Hippocampal formation (tissue), 2 donors: ENCODE data around the gene CLCN5.

Experiments
- DNase-seq, 2 donors: peaks; one replicate each; lab custom pipeline; 2025; lab: John Stamatoyannopoulos, UW

CLCN5 gene

GRCh38 chrX:49934148-49934547 is 11.8 kb downstream of the CLCN5 start:
- no peak for DNase-seq

DNA sequence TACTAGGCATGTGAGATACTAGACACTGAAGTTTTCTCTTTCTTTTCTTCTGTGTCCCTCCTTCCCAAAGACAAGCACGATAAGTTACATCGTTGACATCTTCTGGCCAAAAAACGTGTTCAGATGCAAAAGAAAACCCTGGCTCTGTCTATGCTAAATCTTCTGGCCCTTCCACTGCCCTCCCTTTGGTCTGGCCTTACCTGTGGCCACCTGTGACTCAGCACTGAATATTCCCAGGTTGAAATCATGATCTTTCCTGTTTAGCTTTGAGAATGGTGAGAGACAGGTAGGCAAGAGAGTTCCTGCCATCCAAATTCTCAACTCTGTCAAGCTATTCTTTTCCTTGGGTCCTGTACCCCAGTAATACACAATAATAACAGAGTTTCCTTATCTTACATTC is 12.3 kb downstream of the CLCN5 start:
- DNase-seq: no peak

DNA sequence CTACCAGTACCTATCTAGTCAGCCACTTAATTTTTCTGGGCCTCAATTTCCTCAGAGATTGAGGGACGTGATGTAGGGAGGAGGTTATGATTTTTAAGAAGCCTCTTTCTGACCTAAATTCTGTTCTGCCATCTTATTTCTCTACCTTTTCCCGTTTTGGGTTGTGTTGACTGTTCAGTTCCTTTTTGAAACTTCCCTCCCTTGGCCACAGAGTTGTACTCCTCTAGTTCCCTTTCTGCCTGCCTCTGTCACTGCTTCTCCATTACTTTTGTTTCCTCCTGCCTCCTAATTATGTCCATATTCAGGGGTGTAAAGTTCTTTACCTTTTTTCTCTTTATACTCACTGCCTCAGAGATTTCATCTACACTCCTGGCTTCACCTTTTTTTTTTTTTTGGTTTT is 25.4 kb downstream of the CLCN5 start:
- no peak for DNase-seq

DNA sequence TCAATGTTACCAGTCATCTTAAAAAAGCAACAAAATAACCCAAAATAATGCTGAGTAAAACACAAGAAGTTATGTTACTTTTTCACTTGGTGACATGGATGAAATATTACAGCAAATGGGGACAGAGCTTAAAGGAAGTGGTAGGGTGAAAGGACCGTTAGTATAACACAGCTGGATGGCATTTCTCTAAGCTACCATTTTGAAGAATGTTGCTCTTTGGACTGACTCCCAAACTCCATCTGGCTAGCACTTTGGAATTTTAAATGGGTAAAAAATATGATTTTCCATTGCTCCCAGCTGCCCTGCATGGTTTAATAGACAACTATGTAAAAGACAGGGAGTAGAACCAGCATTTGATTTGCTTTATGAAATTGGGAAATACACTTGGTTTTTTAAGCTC is 27.6 kb downstream of the CLCN5 start:
- no peak for DNase-seq

DNA sequence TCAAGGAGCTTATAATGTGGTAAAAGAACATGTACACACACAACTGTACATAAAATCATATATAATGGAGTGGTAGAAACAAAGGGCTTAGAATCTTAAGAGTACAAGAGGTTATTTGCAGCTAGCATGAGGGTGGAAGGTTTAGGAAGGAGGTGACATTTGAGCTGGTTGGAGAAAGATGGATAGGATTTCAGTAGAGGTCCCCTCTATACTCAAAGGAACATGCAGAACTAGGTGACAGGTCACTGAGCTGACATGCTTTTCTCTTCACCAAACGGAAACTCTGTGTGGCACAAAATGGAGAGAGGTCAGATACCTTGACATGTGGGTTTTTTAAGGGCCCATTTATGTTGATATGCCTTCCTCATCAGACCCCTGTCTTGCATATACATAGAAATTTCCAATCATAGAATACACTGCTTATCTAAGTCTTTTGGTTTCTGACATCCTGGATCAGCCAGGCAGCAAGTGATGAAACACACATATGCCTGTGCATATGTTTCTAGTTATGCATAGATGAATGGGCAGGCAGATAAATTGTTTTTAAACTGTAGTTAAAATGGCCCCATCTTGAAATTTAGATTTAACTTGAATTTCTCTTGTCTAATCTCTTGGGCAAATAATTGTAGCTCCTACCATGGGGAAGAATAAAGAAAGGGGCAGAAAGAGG is 29.3 kb downstream of the CLCN5 start:
- no peak for DNase-seq

DNA sequence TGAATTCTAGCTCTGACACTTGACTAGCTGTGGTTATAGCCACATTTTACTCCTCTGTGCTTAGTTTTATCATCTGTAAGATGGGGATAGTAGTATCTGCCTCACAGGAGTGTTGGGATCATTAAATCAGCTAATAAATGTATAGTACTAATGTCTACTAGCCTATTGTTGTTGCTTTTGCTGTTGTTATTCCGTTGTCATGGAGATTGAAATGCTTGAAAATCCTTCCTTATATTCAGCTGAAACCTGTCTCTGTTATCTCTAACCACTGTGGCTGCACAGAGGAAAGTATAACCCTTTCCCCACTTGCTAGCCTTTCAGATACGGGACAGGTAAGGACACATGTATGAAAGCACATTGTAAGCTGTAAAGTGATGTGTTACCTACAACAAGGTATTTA is 33.9 kb downstream of the CLCN5 start:
- no peak for DNase-seq

DNA sequence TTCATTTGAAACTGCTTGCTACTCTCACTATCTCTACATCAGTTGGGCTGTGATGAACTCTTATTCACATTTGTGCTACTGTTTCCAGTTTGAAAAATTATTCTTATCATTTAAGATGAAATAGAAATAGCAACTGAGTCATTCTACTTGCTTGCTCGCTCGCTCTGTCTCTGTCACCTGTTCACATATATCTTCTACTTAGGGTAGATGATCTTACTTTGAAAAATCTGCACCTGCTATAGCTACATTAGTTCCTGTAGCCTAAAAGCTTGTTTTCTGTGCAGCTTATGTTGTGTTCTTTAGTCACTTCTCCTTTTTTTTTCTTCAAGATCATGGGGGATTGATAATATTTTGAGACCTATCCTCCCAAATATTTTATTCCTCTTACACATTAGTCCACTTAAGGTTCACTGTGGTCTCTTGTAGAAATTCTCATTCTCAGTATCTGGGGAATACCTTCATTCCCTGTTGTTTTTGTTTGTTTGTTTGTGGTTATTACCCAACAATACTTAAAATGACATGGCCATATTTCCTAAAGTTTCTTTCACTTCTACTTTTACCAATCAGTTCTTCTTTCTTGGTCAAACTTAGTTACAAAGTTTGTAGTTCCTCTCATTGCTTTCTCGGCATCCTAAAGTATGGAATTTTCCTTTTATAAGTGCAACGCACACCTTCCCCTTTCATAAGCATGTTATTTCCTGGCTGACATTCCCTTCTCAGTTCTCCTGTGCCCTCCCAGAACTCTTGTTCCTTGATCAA is 36.5 kb downstream of the CLCN5 start:
- no peak for DNase-seq

DNA sequence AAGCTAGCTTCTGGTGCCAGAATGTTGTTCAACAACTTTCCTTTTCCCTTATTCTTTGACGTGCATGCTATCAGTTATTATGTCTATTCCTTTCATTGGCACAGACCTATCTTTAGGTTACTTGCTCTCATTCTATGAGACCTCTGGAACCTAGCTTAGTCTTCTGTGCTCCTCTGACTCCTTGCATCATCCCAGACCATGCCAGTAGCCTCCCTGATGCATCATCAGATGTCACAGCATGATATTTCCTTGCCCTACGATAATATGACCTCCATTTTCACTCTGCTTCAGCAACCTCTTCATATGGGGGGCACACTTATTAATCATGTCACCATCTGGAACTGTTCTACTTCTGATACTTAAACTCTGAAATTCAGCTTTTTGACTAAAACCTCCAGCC is 37.2 kb downstream of the CLCN5 start:
- DNase-seq: no peak

GRCh38 chrX:49960061-49960460 is 37.7 kb downstream of the CLCN5 start:
- no peak for DNase-seq

DNA sequence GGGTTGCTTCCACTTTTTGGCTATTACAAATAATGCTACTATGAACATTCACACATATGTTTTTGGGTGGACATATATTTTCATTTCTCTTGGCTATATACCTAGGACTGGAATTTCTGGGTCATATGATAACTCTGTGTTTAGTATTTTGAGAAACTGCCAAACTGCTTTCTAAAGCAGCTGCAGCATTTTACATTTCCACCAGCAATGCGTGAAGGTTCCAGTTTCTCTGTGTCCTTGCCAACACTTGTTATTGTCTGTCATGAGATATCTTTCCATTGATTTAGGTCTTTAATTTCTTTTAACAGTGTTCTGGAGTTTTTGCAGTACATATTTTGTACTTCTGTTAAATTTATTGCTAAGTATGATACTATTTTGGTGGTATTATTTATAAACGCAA is 48.3 kb downstream of the CLCN5 start:
- no peak for DNase-seq

DNA sequence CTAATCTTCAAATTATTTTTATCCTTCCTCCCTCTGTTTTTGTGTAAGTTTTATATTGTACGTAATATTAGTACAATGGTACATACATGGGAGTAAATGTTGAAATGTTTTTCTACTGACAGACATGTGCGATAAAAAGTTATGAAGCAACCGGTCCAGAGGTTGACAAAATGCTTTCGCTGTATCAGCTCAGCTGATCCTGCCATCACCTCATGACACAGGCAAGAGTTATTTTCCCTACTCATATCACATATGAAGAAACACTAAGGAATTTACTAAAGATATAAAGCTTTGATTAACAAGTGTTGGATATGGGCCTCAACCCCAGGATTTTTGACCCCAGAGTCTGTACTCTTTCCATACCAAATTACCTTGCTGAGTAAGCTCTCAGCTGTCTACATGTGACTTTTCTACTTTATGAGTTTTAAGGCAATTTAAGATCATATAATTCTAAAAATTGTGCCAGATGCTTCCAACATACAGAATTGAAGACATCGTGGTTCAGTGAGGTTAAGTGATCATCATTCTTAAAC is 50.0 kb downstream of the CLCN5 start:
- no peak for DNase-seq

- DNase-seq: no peak
These were observed 54.3 kb downstream of the CLCN5 start for GRCh38 chrX:49976682-49977197.

DNA sequence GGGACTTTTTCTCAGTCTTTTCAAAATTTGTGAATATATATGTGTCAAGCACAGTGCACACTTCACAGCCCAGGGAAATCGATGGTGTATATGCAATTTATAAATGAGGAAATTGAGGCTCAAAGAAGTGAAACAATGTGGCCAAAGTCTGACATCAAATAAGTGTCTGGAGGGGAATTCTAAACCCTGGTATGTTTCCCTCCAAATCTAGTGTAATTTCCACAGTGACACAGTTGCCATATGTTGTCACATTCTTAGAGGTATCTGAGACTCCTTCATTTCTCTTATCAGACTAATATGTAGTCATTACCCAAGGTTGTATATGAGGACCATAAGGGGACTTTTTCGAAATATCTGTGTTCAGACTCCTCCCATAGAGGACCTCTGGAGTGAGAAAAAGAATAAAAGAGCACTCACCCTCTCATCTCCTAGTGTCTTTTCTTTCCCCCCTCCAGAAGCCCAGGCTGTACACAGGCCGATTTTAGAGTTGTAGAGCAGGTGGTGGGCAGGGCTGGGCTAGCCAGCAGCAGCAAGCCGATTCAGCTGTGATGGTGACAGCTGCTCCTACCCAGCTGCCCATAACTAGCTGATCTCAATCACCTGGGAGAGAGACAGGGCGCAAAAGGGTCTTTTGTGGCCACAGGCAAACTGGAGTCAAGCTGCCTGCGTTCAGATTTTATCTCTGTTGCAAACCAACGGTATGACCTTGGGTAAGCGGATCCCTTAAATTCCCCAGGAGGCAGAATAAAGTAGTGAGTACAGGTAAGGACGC is 55.1 kb downstream of the CLCN5 start:
- DNase-seq: no peak

GRCh38 chrX:49978176-49978575 is 55.8 kb downstream of the CLCN5 start:
- no peak for DNase-seq

DNA sequence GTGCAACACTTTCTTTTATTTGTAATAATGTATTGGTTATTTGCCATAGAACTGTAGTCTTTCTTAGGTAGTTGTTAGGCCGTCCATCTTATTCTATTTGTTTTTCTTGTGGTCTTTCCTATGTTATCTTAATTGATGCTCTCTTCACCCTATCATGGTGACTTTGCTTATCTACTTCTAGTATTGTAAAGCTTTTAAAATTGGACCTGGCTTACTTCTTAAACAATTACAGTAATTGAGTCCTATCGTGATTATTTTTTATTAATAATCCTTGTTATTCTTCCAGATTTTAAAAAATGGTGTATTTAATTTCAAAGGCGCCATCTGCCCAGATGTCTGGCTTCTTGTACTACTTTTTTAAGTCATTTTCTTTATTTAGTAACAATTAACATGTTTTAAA is 63.7 kb downstream of the CLCN5 start:
- DNase-seq: no peak

GRCh38 chrX:49987651-49988050 is 65.3 kb downstream of the CLCN5 start:
- no peak for DNase-seq

DNA sequence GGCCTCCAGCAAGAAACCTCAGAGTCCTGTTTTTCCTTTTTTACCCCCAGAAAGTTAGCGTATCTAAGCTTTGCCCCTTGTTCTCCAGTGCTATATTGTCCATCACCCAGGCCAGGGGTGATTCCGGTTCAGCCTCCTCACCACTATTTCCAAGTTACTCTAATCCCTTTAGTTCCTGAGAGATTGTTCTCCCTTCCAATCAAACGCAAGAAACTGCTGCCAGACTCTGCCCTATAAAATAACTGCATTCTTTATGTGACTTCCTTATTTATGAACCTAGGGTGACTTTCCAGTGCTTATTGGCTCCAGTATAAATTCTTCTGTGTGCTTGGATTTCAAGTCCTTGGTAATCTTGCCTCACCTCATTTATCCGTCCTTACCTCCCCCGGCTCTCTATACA is 65.7 kb downstream of the CLCN5 start:
- no peak for DNase-seq

DNA sequence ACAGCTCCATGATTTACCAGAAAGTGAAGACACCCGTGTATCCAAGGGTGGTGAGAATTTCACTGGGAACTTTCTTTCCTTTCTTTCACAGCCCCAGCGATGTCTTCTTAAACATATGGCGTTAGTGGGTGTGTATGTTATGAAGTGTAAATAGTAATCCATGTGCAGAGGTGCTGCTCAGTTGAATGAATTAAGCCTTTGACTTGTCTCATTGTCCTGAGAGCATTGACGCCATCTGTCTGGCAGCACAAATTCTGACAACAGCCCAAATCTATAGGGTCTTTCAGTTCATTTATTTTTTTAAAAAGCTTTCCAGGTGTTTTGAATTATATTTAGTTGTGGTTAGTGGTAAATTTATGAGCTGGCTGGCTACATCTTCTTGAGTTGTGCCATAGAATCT is 69.4 kb downstream of the CLCN5 start:
- no peak for DNase-seq

- no peak for DNase-seq
These were observed 70.5 kb downstream of the CLCN5 start for GRCh38 chrX:49992853-49993252.

GRCh38 chrX:49993661-49994060 is 71.3 kb downstream of the CLCN5 start:
- no peak for DNase-seq

DNA sequence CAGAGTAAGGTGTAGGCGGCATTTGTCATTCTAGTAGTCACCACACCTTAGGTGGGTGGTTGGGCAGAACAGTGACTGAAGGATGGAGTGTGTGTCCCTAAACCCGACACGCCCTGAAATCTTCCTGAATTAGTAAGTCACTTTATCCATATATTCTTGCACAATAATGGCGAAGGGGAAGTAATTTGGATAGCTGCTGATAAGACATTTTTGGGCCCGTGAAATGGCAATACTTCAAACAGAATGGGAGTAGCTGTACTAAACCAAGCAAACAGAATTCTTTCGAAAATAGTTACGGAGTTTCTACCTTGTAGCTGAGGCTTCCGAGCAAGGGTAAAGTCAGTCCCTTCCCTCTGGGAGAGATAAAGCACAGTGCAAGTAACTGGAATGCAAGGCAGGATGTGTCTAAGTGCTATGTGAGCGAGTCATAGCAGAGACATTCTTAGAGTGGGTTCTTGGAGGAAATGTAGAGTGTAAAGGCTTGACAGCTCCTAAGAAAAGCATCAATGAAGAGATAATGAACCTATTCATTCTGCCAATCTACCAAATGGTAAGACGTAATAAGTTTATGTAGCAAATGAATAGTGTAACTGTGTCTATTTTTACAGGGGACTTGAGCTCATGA is 72.8 kb downstream of the CLCN5 start:
- DNase-seq: no peak
